ENCODE results near the gene RGS16.

DNA sequence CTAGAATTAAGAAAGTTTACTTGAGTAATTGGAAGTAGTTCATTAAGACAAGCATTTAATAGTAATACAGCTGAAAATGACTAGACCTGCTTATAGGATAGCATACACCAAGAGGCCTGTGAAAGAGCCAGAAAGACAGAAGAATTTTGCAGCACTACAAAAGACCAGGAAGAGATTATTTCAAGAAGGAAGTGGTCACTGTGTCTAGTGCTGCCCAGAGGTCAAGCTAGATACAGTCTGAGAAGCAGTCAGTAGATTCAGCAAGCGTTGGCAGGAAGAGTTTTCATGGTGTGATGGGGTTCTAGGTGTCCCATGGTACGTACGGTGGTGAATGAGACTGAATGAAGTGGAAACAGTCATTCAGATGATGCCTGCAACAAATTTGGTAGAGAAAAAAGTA lies 48.7 kb upstream of the RGS16 start:
- TF ChIP-seq, protein P1, sequence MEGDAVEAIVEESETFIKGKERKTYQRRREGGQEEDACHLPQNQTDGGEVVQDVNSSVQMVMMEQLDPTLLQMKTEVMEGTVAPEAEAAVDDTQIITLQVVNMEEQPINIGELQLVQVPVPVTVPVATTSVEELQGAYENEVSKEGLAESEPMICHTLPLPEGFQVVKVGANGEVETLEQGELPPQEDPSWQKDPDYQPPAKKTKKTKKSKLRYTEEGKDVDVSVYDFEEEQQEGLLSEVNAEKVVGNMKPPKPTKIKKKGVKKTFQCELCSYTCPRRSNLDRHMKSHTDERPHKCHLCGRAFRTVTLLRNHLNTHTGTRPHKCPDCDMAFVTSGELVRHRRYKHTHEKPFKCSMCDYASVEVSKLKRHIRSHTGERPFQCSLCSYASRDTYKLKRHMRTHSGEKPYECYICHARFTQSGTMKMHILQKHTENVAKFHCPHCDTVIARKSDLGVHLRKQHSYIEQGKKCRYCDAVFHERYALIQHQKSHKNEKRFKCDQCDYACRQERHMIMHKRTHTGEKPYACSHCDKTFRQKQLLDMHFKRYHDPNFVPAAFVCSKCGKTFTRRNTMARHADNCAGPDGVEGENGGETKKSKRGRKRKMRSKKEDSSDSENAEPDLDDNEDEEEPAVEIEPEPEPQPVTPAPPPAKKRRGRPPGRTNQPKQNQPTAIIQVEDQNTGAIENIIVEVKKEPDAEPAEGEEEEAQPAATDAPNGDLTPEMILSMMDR (IDR thresholded peaks at IDR 0.05) = no peak
- TF ChIP-seq POLR2A (IDR thresholded peaks at IDR 0.05) = no peak

Measured in Peyer's patch (tissue), 4 donors.